Esophagus muscularis mucosa (tissue), 4 donors: Measurements from ENCODE around the gene DUS1L. TPM values are rescaled to one million over a fixed set of nuclear protein-coding genes. Genes with fewer than 3 reads are reported as not detected.

ENCODE experiments used
- DNase-seq: peaks from one replicate; pipeline ENCODE4 v3.0.0-alpha.2; 2017; ENCODE audit errors: extremely low spot score
- H3K27ac ChIP-seq, 4 donors: fragments of 200-600 bp; sonication (generic); replicated peaks in 1 of 4; 1 replicate in 3 of 4; 2 replicates in 1 of 4; pipeline ENCODE4 v1.5.1; 2016 to 2019; ENCODE audit warnings: mild to moderate bottlenecking in 1 of 4
- H3K27me3 ChIP-seq, 4 donors: fragments of 200-600 bp; sonication (generic); one replicate each; pipeline versions ENCODE4 v1.5.1 to v1.6.0; 2016 to 2019
- H3K36me3 ChIP-seq, 4 donors: fragments of 200-600 bp; sonication (generic); one replicate each; pipeline ENCODE4 v1.5.1; 2016 to 2019
- H3K4me1 ChIP-seq, 4 donors: fragments of 200-600 bp; sonication (generic); one replicate each; pipeline ENCODE4 v1.5.1; 2016 to 2019
- H3K4me3 ChIP-seq, 4 donors: fragments of 200-600 bp; sonication (generic); 1 replicate in 2 of 4; 2 replicates in 2 of 4; pipeline ENCODE4 v1.5.1; 2016 to 2019; ENCODE audit warnings: mild to moderate bottlenecking in 4 of 4, moderate library complexity in 1 of 4
- H3K9me3 ChIP-seq, 4 donors: fragments of 200-600 bp; sonication (generic); 1 replicate in 3 of 4; 2 replicates in 1 of 4; pipeline ENCODE4 v1.5.1; 2016 to 2019
- EP300 ChIP-seq: sonication (generic); formaldehyde crosslinking; IDR thresholded peaks from one replicate; pipeline ENCODE4 v1.6.1; 2017; ENCODE audit warnings: antibody characterized with exemption
- POLR2A ChIP-seq: fragments of 450-650 bp; IDR thresholded peaks from one replicate; pipeline ENCODE4 v1.6.1; 2017; ENCODE audit warnings: antibody characterized with exemption, moderate library complexity, mild to moderate bottlenecking, low read depth
- POLR2AphosphoS5 ChIP-seq, 2 donors: sonication (generic); formaldehyde crosslinking; IDR thresholded peaks; one replicate each; pipeline ENCODE4 v1.6.1; 2017; ENCODE audit warnings: antibody characterized with exemption in 2 of 2
- WGBS: methylation state at CpG from one replicate; pipeline ENCODE4 v1.1.5; 2018; 5-methylcytosine and 5-hydroxymethylcytosine counted together
- intact Hi-C: fragments of 100-400 bp; cut with DNase I; formaldehyde crosslinking; loops from one replicate; pipeline ENCODE4 v1.15.1; 2023
- total RNA-seq, 4 donors: library from RNA; depleted of rRNA; stranded (reverse); fragments of >200 nt; gene quantifications; one replicate each; pipeline versions ENCODE4 v1.1.0 to v1.2.1, GENCODE V29; 2016
- TF ChIP-seq, protein P1 (sequence below), 3 experiments: fragments of 200-600 bp in 2 of 3; fragments of 450-650 bp in 1 of 3; sonication (generic) in 2 of 3; IDR thresholded peaks; one replicate each; pipeline ENCODE4 v1.5.1; 2017 to 2019; ENCODE audit warnings: antibody characterized with exemption in 3 of 3, mild to moderate bottlenecking in 2 of 3, moderate library complexity in 1 of 3

The DUS1L gene
- total RNA-seq, 4 donors from 2014 or later = 42.2 to 77.1 (median 52.6) TPM

DNA sequence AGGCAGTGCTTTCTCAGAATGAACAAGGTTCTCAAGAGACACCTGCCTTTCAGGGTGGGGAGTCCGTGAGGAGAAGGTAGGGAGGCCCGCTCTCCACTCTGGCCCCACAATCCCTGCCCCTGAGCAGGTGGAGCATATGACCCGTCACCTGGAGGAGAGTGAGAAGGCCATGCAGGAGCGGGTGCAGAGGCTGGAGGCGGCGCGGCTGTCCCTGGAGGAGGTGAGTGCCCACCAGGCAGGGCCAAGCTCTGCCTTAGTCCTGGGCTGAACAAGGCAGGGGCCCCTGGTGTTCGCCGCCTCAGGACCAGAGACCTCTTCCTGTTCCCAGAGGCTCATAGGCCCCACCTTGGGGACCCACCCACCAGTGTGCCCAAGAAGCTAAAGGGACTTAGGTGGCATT lies 36.6 kb downstream of the DUS1L start:
- WGBS = no CpG with 5 or more reads among the region's 9 CpGs
- intact Hi-C loops = no loop called here
- H3K36me3 ChIP-seq = peaks cover 0 to 30% (median 16%) of the 10 kb centered on the region in 4 donors
- peaks cover 0 to 18% (median 6%) of the 10 kb centered on the region in 4 donors for H3K27me3 ChIP-seq
- H3K4me1 ChIP-seq = peaks cover 20 to 38% (median 31%) of the 10 kb centered on the region in 4 donors
- no peak for DNase-seq
- H3K9me3 ChIP-seq = no peaks in the 10 kb centered on the region
- no peak for TF ChIP-seq POLR2AphosphoS5 (IDR thresholded peaks at IDR 0.05)
- TF ChIP-seq EP300 = no peak
- no peak for TF ChIP-seq POLR2A
- TF ChIP-seq, protein P1, sequence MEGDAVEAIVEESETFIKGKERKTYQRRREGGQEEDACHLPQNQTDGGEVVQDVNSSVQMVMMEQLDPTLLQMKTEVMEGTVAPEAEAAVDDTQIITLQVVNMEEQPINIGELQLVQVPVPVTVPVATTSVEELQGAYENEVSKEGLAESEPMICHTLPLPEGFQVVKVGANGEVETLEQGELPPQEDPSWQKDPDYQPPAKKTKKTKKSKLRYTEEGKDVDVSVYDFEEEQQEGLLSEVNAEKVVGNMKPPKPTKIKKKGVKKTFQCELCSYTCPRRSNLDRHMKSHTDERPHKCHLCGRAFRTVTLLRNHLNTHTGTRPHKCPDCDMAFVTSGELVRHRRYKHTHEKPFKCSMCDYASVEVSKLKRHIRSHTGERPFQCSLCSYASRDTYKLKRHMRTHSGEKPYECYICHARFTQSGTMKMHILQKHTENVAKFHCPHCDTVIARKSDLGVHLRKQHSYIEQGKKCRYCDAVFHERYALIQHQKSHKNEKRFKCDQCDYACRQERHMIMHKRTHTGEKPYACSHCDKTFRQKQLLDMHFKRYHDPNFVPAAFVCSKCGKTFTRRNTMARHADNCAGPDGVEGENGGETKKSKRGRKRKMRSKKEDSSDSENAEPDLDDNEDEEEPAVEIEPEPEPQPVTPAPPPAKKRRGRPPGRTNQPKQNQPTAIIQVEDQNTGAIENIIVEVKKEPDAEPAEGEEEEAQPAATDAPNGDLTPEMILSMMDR (IDR thresholded peaks at IDR 0.05) = no peak
- H3K4me3 ChIP-seq = no peak overlapping the region
- H3K27ac ChIP-seq = no peak overlapping the region

DNA sequence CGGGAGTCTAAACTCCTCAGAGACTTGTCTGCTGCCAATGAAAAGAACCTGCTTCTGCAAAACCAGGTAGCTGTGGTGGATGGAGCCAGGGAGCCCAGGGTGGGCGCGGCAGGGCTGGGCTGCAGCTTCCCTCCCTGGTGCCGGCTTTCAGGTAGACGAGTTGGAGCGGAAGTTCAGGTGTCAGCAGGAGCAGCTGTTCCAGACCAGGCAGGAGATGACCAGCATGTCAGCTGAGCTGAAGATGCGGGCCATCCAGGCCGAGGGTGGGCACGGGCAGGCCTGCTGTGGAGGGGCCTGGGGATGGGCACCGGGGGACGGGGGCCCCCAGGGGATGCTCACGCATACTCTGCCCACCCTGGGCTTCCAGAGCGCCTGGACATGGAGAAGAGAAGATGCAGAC lies 37.4 kb downstream of the DUS1L start:
- TF ChIP-seq POLR2AphosphoS5 (IDR thresholded peaks at IDR 0.05) = no peak
- no peak for TF ChIP-seq EP300
- TF ChIP-seq POLR2A = no peak
- TF ChIP-seq, protein P1 (IDR thresholded peaks at IDR 0.05) = no peak
- H3K36me3 ChIP-seq = peaks cover 0 to 30% (median 16%) of the 10 kb centered on the region in 4 donors
- H3K27me3 ChIP-seq = peaks cover 0 to 18% (median 6%) of the 10 kb centered on the region in 4 donors
- WGBS = 97% methylated on average over 8 of the region's 13 CpGs
- no peak for DNase-seq
- intact Hi-C loops = no loop called here
- H3K9me3 ChIP-seq = no peaks in the 10 kb centered on the region
- no peak overlapping the region for H3K27ac ChIP-seq
- H3K4me3 ChIP-seq = no peak overlapping the region
- H3K4me1 ChIP-seq = peaks cover 27 to 45% (median 37%) of the 10 kb centered on the region in 4 donors

DNA sequence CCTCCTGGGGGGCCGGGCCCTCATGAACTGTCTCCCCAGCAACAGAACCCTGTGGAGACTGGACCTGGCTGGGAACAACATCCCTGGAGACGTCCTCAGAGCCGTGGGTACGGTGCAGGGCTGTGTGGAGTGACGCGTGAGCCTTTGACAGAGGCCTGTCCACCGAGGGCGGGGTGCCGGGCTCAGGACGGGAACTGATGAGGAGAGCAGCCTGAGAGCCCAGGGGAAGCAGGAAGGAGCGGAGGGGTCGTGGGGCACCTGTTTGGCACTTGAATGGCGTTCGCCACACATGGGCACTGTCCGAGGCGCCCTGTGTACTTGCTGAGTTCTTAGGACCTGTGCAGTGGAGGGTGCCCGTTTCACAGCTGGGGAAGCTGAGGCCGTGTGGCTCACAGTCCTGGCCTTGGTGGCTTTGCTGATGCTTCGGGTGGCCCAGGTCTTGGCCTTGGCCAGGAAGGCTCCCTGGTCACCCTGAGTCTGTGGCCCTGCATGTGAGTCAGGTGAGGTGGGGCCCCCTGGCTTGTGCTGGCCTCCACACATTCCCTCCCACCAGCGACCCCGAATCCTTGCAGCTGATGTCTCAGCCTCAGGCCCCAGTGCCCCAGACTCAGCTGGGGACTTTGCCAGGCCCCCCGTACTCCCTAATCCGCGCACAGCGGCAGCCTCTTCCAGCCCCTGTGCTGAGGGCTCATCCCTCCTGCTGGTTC lies 40.0 kb downstream of the DUS1L start:
- no peak for DNase-seq
- TF ChIP-seq EP300 (no peak), POLR2A (no peak)
- TF ChIP-seq, protein P1 (IDR thresholded peaks at IDR 0.05) = no peak
- no peak overlapping the region for H3K4me3 ChIP-seq
- H3K9me3 ChIP-seq = no peaks in the 10 kb centered on the region
- intact Hi-C loops = no loop called here
- peaks cover 26 to 48% (median 40%) of the 10 kb centered on the region in 4 donors for H3K4me1 ChIP-seq
- H3K27me3 ChIP-seq = peaks cover 0 to 5% (median 0%) of the 10 kb centered on the region in 4 donors
- no peak overlapping the region for H3K27ac ChIP-seq
- 90% methylated on average over 25 of the region's 25 CpGs for WGBS
- peaks cover 0 to 30% (median 16%) of the 10 kb centered on the region in 4 donors for H3K36me3 ChIP-seq

DNA sequence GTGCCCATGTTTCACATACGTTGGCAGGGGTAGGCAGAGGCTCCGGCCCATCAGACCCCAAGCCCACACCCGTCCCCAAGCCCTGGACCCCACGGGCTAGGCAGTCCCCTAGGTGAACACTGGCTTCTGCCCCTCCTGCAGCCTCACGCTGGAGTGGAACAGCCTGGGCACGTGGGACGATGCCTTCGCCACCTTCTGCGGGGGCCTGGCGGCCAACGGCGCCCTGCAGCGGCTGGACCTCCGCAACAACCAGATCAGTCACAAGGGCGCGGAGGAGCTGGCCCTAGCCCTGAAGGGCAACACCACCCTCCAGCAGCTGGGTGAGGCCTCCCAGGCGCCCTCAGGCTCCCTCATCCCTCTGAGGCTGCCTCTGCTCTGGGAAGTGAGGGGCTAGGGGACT lies 40.7 kb downstream of the DUS1L start:
- Histone ChIP-seq H3K9me3 (no peaks in the 10 kb centered on the region), H3K27me3 (peaks cover 0 to 5% (median 0%) of the 10 kb centered on the region in 4 donors), H3K4me1 (peaks cover 24 to 48% (median 39%) of the 10 kb centered on the region in 4 donors), H3K27ac (no peak overlapping the region), H3K36me3 (peaks cover 0 to 30% (median 16%) of the 10 kb centered on the region in 4 donors), H3K4me3 (no peak overlapping the region)
- intact Hi-C loops = no loop called here
- no peak for DNase-seq
- TF ChIP-seq EP300 (no peak), POLR2A (no peak), POLR2AphosphoS5 (IDR thresholded peaks at IDR 0.05) (no peak)
- TF ChIP-seq, protein P1 (IDR thresholded peaks at IDR 0.05) = no peak
- 90% methylated on average over 8 of the region's 17 CpGs for WGBS
